GM12873 (cell line): Measurements from ENCODE around the gene KRT28.
A peak's percentile ranks its signal among the peaks of the same experiment; 100 is the strongest.

ENCODE experiments used
- CTCF ChIP-seq: IDR thresholded peaks from 2 replicates; pipeline ENCODE4 v1.5.1; 2012; ENCODE audit warnings: low read depth, mild to moderate bottlenecking, moderate library complexity, low read length, control low read depth; ENCODE audit not compliant: insufficient read depth; ENCODE audit errors: missing control alignments

KRT28 gene

GRCh38 chr17:40809721-40810421 is 10.1 kb upstream of the KRT28 start:
- no peak for TF ChIP-seq CTCF

DNA sequence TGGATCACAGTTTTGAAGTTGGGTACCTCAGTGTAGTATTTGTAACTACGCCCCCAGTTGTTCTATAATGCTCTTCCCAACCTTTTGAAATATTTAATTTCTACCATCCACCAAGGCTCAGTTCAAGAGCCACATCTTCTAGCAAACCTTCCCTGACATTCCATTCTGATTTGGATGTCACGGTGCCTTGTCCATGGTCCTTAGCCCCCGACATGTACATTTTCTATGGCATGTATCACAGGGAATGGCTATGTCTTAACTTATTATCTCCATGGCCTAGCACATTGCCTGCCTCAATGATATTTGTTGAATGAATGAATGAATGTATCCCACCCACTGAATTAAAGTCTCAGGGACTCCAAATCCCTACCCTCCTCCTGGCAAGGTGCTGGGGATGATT is 6.4 kb upstream of the KRT28 start:
- TF ChIP-seq CTCF = no peak

DNA sequence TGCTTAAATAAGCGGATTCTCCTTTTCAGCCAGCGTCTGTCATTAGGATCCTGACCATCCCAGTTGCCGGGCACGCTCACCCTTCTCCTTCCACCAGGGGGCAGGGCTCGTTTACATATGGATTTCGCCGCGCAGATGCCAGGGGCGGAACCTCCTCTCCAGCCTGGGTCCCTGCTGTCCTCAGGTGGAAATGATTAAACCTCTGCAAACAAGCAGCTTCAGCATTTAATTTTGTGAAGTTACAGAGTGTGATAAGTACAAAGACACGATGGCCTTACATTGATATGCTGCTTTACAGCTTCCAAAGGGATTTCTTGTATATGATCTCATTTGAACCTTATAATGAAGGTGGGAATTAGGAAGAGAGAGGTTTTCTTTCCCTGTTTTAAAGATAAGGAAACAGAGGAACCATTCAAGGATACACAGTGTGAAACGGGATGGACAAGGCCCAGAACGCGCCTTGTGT is 3.9 kb upstream of the KRT28 start:
- peak; percentile 83 for TF ChIP-seq CTCF

DNA sequence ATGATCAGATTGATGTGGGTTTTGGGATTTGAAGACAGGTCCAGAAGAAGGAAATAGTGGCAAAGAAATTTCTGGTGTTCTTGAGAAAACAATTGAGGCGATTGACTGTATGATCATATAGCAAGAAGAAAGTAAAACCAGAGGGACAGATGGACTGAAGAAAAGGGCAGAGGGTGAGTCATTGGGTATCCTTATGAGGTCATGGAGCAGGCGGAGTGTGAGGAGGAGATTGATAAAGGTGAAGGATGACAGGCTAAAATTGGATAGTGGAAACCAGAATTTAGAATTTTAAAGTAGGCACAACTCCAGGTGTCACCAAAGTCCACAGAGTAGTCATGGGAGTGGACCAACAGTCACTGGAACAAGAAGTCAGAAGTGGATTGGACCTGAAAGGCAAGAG is 1.4 kb upstream of the KRT28 start:
- TF ChIP-seq CTCF = no peak

DNA sequence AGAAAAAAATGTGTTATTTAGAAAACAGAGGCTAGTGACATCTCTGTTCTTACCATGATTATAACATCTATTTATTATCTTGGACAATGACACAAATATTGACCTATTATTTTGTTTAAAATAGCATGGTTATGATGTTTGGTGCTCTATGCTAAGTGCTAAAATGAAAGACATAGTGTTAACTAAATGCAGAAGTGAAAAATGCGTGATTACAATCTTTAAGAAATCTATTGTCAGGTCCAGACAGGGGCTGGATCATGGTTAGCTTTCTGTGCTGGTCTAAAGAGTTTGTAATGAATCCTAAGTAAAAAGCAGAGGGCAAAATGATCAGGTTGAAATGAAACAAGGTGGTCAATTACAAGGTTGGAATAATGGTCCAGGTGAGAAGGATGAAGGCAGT is 622 bp upstream of the KRT28 start:
- TF ChIP-seq CTCF = no peak

GRCh38 chr17:40796846-40797245 is 2.9 kb downstream of the KRT28 start:
- TF ChIP-seq CTCF = no peak

DNA sequence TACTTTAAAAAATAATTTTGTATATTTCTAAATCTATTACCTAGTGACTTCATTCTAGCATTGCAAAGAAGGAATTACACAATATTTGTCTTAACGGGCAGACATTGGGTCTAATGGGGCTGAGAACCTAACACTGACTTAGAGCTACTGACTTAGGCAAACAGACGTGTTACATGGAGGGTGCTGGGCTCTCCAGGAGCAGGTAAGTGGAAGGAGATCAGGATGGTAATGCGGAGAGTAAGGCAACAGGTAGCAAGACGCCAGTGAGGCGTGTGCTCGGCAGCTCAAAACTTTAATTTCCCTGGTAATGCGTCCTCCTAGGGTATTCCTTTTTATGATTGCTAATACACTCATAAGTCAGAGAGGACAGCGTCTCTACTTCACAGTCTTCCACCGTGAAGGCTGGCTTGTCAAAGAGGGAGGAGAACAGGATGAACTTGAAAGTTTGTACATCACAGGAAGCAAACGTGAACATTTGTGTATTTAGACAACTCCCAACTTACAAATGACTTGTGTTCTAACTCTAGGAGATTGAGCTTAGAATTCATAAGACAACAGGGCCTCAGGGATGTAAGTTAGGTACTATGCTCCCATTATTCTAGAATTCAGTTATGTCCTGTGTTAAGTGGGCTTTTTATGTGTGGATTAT is 4.6 kb downstream of the KRT28 start:
- no peak for TF ChIP-seq CTCF
